ENCODE data around the gene LZTS3. TPM values are rescaled to one million over a fixed set of nuclear protein-coding genes. Genes with fewer than 3 reads are reported as not detected.

LZTS3 gene
- total and polyA plus RNA-seq, 2 of the 13 experiments (the other 11 are each of a cell fraction or from before 2014, with no cell fraction given) = 10.1 to 31.3 TPM

GRCh38 chr20:3168079-3168828 is 5.1 kb downstream of the LZTS3 start (continued):
- TF ChIP-seq, protein P1, sequence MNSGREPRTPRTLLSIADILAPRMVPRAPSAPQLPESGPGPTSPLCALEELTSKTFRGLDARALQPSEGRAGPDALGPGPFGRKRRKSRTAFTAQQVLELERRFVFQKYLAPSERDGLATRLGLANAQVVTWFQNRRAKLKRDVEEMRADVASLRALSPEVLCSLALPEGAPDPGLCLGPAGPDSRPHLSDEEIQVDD (CRISPR knock-in tag; IDR thresholded peaks at IDR 0.05; ENCODE audit: borderline replicate concordance) = peak; percentile 74; the same call in 1 of the 2 replicates
- TF ChIP-seq, protein P2, sequence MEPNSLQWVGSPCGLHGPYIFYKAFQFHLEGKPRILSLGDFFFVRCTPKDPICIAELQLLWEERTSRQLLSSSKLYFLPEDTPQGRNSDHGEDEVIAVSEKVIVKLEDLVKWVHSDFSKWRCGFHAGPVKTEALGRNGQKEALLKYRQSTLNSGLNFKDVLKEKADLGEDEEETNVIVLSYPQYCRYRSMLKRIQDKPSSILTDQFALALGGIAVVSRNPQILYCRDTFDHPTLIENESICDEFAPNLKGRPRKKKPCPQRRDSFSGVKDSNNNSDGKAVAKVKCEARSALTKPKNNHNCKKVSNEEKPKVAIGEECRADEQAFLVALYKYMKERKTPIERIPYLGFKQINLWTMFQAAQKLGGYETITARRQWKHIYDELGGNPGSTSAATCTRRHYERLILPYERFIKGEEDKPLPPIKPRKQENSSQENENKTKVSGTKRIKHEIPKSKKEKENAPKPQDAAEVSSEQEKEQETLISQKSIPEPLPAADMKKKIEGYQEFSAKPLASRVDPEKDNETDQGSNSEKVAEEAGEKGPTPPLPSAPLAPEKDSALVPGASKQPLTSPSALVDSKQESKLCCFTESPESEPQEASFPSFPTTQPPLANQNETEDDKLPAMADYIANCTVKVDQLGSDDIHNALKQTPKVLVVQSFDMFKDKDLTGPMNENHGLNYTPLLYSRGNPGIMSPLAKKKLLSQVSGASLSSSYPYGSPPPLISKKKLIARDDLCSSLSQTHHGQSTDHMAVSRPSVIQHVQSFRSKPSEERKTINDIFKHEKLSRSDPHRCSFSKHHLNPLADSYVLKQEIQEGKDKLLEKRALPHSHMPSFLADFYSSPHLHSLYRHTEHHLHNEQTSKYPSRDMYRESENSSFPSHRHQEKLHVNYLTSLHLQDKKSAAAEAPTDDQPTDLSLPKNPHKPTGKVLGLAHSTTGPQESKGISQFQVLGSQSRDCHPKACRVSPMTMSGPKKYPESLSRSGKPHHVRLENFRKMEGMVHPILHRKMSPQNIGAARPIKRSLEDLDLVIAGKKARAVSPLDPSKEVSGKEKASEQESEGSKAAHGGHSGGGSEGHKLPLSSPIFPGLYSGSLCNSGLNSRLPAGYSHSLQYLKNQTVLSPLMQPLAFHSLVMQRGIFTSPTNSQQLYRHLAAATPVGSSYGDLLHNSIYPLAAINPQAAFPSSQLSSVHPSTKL (CRISPR knock-in tag; IDR thresholded peaks at IDR 0.05) = peak; percentile 90
- TF ChIP-seq, protein P3, sequence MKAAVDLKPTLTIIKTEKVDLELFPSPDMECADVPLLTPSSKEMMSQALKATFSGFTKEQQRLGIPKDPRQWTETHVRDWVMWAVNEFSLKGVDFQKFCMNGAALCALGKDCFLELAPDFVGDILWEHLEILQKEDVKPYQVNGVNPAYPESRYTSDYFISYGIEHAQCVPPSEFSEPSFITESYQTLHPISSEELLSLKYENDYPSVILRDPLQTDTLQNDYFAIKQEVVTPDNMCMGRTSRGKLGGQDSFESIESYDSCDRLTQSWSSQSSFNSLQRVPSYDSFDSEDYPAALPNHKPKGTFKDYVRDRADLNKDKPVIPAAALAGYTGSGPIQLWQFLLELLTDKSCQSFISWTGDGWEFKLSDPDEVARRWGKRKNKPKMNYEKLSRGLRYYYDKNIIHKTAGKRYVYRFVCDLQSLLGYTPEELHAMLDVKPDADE (CRISPR knock-in tag; IDR thresholded peaks at IDR 0.05) = peak; percentile 29; the same call in 1 of the 2 replicates
- TF ChIP-seq ZNF556 (CRISPR knock-in tag; IDR thresholded peaks at IDR 0.05; ENCODE audit: borderline replicate concordance) (peak; percentile 77), FOXP1 (IDR thresholded peaks at IDR 0.05) (no peak), FOXP1 (CRISPR knock-in tag; IDR thresholded peaks at IDR 0.05) (no peak; the same call in 1 of the 2 replicates), NCOR1 (IDR thresholded peaks at IDR 0.05; ENCODE audit: borderline replicate concordance, low read length) (peak; percentile 84), ZNF780A (CRISPR knock-in tag; IDR thresholded peaks at IDR 0.05) (no peak), HDAC1 (CRISPR knock-in tag; IDR thresholded peaks at IDR 0.05) (peak; percentile 95), ARNT (IDR thresholded peaks at IDR 0.05) (no peak), CERS6 (CRISPR knock-in tag; IDR thresholded peaks at IDR 0.05) (no peak), BRF2 (CRISPR knock-in tag; IDR thresholded peaks at IDR 0.05) (no peak), FLYWCH1 (CRISPR knock-in tag; IDR thresholded peaks at IDR 0.05) (0 out of 2 replicates have a peak, but pooled peaks have one; percentile 56), IRF9 (CRISPR knock-in tag; IDR thresholded peaks at IDR 0.05; ENCODE audit: borderline replicate concordance) (peak; percentile 58; the same call in 1 of the 2 replicates), ZNF260 (CRISPR knock-in tag; IDR thresholded peaks at IDR 0.05; ENCODE audit: borderline replicate concordance, low read depth) (no peak), MAFG (CRISPR knock-in tag; IDR thresholded peaks at IDR 0.05) (no peak), ZNF644 (CRISPR knock-in tag; IDR thresholded peaks at IDR 0.05; ENCODE audit: low read depth) (no peak), HCFC1 (IDR thresholded peaks at IDR 0.05; ENCODE audit: low read depth, low read length) (no peak), ZNF264 (CRISPR knock-in tag; IDR thresholded peaks at IDR 0.05) (peak; percentile 94)
- TF ChIP-seq, protein P4, sequence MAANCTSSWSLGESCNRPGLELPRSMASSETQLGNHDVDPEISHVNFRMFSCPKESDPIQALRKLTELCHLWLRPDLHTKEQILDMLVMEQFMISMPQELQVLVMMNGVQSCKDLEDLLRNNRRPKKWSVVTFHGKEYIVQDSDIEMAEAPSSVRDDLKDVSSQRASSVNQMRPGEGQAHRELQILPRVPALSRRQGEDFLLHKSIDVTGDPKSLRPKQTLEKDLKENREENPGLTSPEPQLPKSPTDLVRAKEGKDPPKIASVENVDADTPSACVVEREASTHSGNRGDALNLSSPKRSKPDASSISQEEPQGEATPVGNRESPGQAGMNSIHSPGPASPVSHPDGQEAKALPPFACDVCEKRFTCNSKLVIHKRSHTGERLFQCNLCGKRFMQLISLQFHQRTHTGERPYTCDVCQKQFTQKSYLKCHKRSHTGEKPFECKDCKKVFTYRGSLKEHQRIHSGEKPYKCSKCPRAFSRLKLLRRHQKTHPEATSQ (CRISPR knock-in tag; IDR thresholded peaks at IDR 0.05; ENCODE audit: borderline replicate concordance) = no peak
